Activated CD8-positive, alpha-beta T cell treated with anti-CD3 and anti-CD28 coated beads, Interleukin-2, amount 10 ng/mL, durations not matched to agents 7 days and 5 days (primary cell): Measurements from ENCODE around the gene KCNIP2. TPM values are rescaled to one million over a fixed set of nuclear protein-coding genes. Genes with fewer than 3 reads are reported as not detected.
"Not testable (repeated sequence)": the region's sequence is repeated elsewhere in the genome, so short reads cannot be mapped to it uniquely, and the experiment has no call there.

Experiments
- ATAC-seq: fragments of 150-1000 bp; cut with Tn5 transposase; one replicate; pipeline ENCODE4 v1.10.0; 2021; ENCODE audit warnings: moderate library complexity
- CTCF ChIA-PET: fragments of 350-600 bp; sonication (Branson Sonifier 250); formaldehyde crosslinking; loops from one replicate; lab custom pipeline; 2021; ENCODE audit warnings: antibody characterized with exemption; lab: Charles Lee
- POLR2A ChIA-PET: fragments of 350-600 bp; sonication (Branson Sonifier 250); formaldehyde crosslinking; loops from one replicate; lab custom pipeline; 2021; ENCODE audit warnings: antibody characterized with exemption; lab: Charles Lee
- DNase-seq: peaks from one replicate; pipeline ENCODE4 v3.0.0-alpha.2; 2020
- H3K27ac Mint-ChIP-seq: one replicate; pipeline ENCODE4 v1.8.0; 2021; ENCODE audit warnings: mild to moderate bottlenecking, mixed read lengths
- H3K27me3 Mint-ChIP-seq: one replicate; pipeline ENCODE4 v1.8.0; 2021; ENCODE audit warnings: low read depth, mixed read lengths
- H3K36me3 Mint-ChIP-seq: one replicate; pipeline ENCODE4 v1.8.0; 2021; ENCODE audit warnings: low read depth, mixed read lengths
- H3K4me1 Mint-ChIP-seq: one replicate; pipeline ENCODE4 v1.8.0; 2021; ENCODE audit warnings: low read depth, mixed read lengths
- H3K4me3 Mint-ChIP-seq: one replicate; pipeline ENCODE4 v1.8.0; 2021; ENCODE audit warnings: mild to moderate bottlenecking, mixed read lengths
- H3K9me3 Mint-ChIP-seq: one replicate; pipeline ENCODE4 v1.8.0; 2022; ENCODE audit warnings: mixed read lengths; ENCODE audit not compliant: insufficient read depth
- total RNA-seq, 2 experiments: library from RNA; stranded (reverse); gene quantifications; one replicate each; pipeline ENCODE4 v1.2.3, GENCODE V29; 2021

The KCNIP2 gene
- total RNA-seq, 2 experiments from 2014 or later: 1.9 to 2.7 TPM

DNA sequence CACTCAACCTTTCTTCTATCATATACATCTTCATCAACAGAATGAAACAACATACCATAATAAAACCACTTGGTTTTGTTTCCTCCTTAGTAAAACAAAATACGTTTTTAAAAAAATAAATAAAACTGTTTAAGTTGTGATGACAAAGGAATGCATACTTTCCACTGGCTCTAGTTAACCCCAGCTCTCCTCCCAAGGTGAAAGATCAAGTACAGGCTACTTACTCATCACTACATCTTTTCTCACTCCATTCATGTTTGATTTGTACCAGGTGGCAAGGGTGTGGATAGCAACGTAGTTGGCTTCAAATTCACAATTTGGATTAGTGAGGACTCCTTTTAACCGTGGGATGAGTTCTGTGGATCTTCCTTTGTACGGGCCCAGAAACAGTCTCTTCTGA lies 40.1 kb downstream of the KCNIP2 start:
- Mint-ChIP-seq H3K9me3 (no peaks in the 10 kb centered on the region), H3K36me3 (peaks cover 55% of the 10 kb centered on the region), H3K4me1 (peaks cover 8% of the 10 kb centered on the region), H3K27me3 (no peaks in the 10 kb centered on the region), H3K4me3 (no peak overlapping the region), H3K27ac (no peak overlapping the region)
- DNase-seq (no peak), ATAC-seq (no peak)
- POLR2A ChIA-PET: interaction anchor here (1.3 kb wide), 1 partner anchor 8 kb away, joined by 3 read pairs; no protein-coding TSS in a partner anchor
- CTCF ChIA-PET: no interaction called here

DNA sequence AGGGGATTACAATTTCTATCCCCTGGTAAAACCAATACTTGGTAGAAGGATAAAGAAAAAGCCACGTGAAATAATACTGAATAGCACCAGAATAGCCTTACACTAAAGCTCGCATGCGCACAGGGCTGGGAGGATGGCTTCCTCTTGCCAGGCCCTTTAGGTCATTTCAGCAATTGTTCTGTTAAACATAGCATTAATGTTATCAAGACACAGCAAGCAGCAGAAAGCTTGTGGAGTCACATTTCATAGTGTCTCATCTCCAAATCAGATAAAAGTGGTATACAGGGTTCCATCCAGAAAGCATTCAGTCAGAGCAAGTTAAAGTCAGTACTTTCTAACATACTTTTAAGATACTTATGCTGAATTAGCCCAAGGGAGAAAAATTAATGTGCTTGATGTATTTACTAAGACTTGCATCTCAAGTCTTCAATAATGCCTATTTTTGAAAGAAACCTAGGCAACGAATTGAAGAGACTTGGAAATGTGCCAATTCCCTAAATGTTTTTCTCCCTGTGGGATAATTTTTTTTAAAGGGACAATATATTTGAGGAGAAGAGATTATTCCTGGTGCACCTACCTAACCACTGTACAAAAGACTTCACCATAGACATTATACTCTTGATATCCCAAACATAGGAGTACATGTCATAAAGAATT lies 46.1 kb downstream of the KCNIP2 start:
- Mint-ChIP-seq H3K4me3 (no peak overlapping the region), H3K36me3 (peaks cover 71% of the 10 kb centered on the region), H3K9me3 (no peaks in the 10 kb centered on the region), H3K4me1 (peaks cover 8% of the 10 kb centered on the region), H3K27ac (no peak overlapping the region), H3K27me3 (no peaks in the 10 kb centered on the region)
- POLR2A ChIA-PET: interaction anchor here (1.2 kb wide), 1 partner anchor 20 kb away, joined by 4 read pairs; the partner anchor contains the start of gene OGA
- ATAC-seq (no peak), DNase-seq (no peak)
- CTCF ChIA-PET: interaction anchor here (8.0 kb wide), 1 partner anchor 14 kb away, joined by 69 read pairs; the partner anchor contains the start of gene NPM3

DNA sequence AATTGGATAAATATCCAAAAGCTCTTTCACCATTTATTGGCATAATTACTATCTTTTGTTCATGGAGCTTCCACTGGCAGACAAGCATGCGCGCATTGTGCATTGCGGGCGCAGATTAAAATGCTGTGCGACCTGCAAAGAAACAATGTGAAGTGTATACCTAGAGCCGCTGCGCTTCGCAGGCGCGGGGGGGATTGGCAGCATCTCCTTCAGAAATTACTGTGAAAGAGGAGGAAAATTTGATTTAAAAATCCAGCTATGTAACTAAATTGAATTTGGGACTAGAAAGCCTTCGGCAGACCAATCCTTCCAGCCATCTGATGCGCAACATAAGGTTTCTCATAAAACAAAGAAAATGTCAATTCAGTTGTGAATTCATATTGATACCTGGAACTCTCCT lies 50.1 kb downstream of the KCNIP2 start:
- ChIA-PET CTCF (interaction anchor here (1.4 to 8.0 kb wide), 2 partner anchors 10 to 36 kb away, joined by 4 to 69 read pairs; partner anchors contain the start of gene NPM3), POLR2A (interaction anchor here (2.2 kb wide), 1 partner anchor 24 kb away, joined by 12 read pairs; the partner anchor contains the start of gene OGA)
- H3K27me3 Mint-ChIP-seq: no peaks in the 10 kb centered on the region
- no peak for ATAC-seq
- H3K27ac Mint-ChIP-seq: no peak overlapping the region
- DNase-seq: no peak
- no peaks in the 10 kb centered on the region for H3K9me3 Mint-ChIP-seq
- no peaks in the 10 kb centered on the region for H3K4me1 Mint-ChIP-seq
- peaks cover 65% of the 10 kb centered on the region for H3K36me3 Mint-ChIP-seq
- H3K4me3 Mint-ChIP-seq: no peak overlapping the region

DNA sequence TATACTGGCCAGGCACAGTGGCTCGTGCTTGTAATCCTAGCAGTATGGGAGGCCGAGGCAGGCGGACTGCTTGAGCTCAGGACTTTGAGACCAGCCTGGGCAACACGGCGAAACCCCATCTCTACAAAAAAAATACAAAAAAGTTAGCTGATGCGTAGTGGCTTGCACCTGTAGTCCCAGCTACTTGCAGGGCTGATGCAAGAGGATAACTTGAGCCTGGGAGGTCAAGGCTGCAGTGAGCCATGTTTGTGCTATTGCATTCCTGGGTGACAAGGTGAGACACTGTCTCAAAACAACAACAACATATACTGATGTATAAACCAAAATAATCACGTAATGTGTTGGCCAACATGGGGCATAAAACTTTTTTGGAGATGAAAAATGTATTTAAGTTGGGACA lies 53.9 kb downstream of the KCNIP2 start:
- CTCF ChIA-PET: interaction anchor here (1.2 to 1.3 kb wide), 2 partner anchors 9 to 27 kb away, joined by 4 to 8 read pairs; no protein-coding TSS in a partner anchor
- Mint-ChIP-seq H3K27me3 (no peaks in the 10 kb centered on the region), H3K9me3 (no peaks in the 10 kb centered on the region), H3K36me3 (peaks cover 59% of the 10 kb centered on the region), H3K4me1 (peaks cover 3% of the 10 kb centered on the region), H3K27ac (no peak overlapping the region), H3K4me3 (no peak overlapping the region)
- POLR2A ChIA-PET: no interaction called here
- DNase-seq: no peak
- ATAC-seq: no peak

DNA sequence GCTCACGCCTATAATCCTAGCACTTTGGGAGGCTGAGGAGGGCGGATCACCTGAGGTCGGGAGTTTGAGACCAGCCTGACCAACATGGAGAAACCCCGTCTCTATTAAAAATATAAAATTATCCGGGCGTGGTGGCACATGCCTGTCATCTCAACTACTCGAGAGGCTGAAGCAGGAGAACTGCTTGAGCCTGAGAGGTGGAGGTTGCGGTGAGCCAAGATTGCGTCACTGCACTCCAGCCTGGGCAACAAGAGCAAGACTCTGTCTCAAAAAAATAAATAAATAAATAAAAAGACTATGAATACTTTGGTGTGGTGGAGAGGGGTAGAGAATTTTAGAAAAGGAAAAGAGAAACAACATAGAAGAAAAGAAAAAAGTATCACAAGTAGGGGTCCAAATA lies 54.4 kb downstream of the KCNIP2 start:
- not testable (repeated sequence) for H3K27ac Mint-ChIP-seq, H3K4me3 Mint-ChIP-seq, H3K4me1 Mint-ChIP-seq, ATAC-seq, H3K9me3 Mint-ChIP-seq, H3K27me3 Mint-ChIP-seq, DNase-seq
- ChIA-PET CTCF (interaction anchor here (1.2 to 1.3 kb wide), 2 partner anchors 8 to 27 kb away, joined by 4 to 8 read pairs; no protein-coding TSS in a partner anchor), POLR2A (interaction anchor here (0.7 kb wide), 1 partner anchor 270 kb away, joined by 3 read pairs; no protein-coding TSS in a partner anchor)
- H3K36me3 Mint-ChIP-seq: peaks cover 57% of the 10 kb centered on the region

DNA sequence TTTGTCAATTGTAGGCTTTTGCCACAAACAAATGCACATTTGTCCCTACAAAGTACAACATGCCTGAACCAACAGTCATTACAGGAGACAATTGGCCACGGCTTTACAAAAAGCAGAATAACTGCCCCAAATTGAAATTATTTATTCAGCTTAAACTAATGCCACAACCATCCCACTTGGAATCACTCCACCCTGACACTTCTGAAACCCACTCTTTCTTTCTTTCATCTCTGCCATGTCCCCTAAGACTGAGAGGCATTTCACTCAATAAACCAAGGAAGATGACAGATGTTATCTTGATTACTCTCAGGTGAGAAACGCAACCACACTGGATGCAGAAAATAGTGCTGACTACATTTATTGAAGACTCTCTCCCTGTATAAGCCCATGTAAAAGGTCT lies 57.8 kb downstream of the KCNIP2 start:
- Mint-ChIP-seq H3K36me3 (peaks cover 42% of the 10 kb centered on the region), H3K4me3 (no peak overlapping the region), H3K27ac (no peak overlapping the region), H3K4me1 (peaks cover 38% of the 10 kb centered on the region), H3K27me3 (no peaks in the 10 kb centered on the region), H3K9me3 (no peaks in the 10 kb centered on the region)
- DNase-seq (no peak), ATAC-seq (no peak)
- ChIA-PET CTCF (interaction anchor here (5.8 to 7.9 kb wide), 3 partner anchors 11 to 573 kb away, joined by 36 to 242 read pairs (median 69); no protein-coding TSS in a partner anchor), POLR2A (no interaction called here)

DNA sequence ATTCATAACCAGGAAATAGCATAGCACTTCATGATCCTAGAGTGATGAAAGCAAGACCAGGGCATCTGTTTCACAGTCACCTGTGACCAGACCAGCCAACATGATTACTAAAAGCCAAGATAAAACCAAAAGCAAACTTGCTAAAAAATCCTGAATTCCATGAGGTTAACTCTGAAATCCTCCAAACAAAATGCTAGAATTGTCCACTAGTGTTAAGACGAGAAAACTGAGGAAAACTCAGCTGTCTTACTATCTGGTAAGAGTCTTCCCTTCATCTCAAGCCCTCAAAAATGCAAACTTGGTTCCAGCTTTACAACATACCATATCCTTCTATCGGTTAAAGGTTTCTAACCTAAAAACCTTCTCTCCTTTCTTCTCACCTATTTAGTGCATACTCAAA lies 59.0 kb downstream of the KCNIP2 start:
- H3K4me1 Mint-ChIP-seq: peaks cover 48% of the 10 kb centered on the region

DNA sequence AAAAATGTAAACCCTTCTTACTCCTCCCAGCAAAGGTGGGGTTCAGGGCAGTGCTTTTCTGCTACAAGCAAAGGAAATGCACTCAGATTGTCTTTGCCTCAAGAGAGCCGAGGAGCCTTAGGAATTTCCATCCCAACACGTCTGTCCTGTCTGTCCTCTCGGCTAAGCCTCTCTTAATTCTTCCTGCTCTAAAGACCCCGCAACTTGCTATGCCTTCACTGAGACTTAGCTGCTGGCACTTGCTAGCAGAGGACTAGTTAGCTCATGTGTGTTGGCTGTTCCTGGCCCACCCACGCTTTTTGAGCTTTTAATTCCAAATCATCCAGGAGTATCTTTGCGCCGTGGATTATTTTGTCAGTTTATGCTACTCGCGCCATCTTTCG lies 59.9 kb downstream of the KCNIP2 start:
- peaks cover 31% of the 10 kb centered on the region for H3K36me3 Mint-ChIP-seq
- CTCF ChIA-PET: interaction anchor here (1.2 to 7.9 kb wide), 9 partner anchors 11 to 571 kb away, joined by 3 to 242 read pairs (median 7); partner anchors contain the start of gene OGA
- POLR2A ChIA-PET: interaction anchor here (1.0 to 3.1 kb wide), 4 partner anchors 23 to 288 kb away, joined by 3 to 18 read pairs (median 4); partner anchors contain the start of gene OGA

More for the DNA sequence above, 59.0 kb downstream of the KCNIP2 start:
- Mint-ChIP-seq H3K9me3 (no peaks in the 10 kb centered on the region), H3K27ac (peak overlapping the region; percentile 98), H3K27me3 (no peaks in the 10 kb centered on the region), H3K4me3 (no peak overlapping the region), H3K36me3 (peaks cover 37% of the 10 kb centered on the region)
- ChIA-PET POLR2A (interaction anchor here (3.1 kb wide), 1 partner anchor 34 kb away, joined by 18 read pairs; the partner anchor contains the start of gene OGA), CTCF (interaction anchor here (1.2 to 7.9 kb wide), 5 partner anchors 12 to 572 kb away, joined by 3 to 242 read pairs (median 36); no protein-coding TSS in a partner anchor)
- DNase-seq (no peak), ATAC-seq (no peak)

DNA sequence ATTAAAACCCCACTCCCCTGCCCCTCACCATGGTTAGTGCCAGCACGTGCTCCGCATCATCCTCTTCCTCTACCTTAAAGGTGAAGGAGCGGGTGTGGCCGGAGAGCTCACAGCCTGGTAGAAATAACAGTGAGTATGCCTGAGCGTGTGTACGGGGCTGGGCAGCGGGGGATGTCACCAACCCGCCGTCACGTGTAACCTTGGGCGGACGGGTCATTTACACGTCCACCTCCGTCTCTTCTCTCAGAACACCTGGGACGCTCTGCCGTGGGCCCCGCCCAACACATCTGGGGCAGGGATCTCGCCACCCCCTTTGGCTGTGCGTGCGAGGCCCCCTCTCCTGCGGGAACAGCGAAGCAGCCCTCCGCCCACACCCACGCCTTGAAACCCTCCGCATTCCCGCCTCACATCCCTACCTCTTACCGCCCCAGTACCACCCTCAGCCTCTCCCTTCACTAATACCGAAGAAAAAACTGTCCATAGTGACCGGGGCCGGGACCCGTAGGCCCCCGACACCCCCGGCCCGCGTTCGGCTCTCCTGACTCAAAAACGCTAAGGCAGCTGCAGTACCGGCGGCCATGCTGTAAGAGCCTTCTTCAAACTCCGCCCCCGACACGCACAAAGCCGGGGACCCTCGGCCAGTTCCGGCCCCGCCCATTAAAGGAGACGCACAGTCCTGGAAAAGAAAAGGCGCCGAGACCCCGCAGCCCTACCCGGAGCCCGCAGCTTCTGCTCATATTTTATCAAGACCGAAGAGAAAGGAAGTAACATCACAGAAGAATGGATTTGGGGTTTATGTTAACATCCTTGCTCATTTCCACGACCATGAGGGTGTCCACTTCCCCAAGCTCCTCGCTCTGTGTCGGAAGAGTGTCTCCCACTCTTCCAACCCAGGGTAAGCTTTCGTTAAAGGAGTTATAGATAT lies 60.5 kb downstream of the KCNIP2 start, which contains the start of gene NPM3:
NPM3 (minus strand) TSS at position 636 of the 925 bp plus-strand sequence; CDS start at position 580, 56 bp downstream.
- H3K4me1 Mint-ChIP-seq: peaks cover 57% of the 10 kb centered on the region

More for the DNA sequence above, 59.9 kb downstream of the KCNIP2 start:
- Mint-ChIP-seq H3K4me1 (peaks cover 56% of the 10 kb centered on the region), H3K27me3 (peaks cover 4% of the 10 kb centered on the region), H3K9me3 (no peaks in the 10 kb centered on the region), H3K27ac (peak overlapping the region; percentile 98), H3K4me3 (peak overlapping the region; percentile 100)
- ATAC-seq: no peak
- no peak for DNase-seq

DNA sequence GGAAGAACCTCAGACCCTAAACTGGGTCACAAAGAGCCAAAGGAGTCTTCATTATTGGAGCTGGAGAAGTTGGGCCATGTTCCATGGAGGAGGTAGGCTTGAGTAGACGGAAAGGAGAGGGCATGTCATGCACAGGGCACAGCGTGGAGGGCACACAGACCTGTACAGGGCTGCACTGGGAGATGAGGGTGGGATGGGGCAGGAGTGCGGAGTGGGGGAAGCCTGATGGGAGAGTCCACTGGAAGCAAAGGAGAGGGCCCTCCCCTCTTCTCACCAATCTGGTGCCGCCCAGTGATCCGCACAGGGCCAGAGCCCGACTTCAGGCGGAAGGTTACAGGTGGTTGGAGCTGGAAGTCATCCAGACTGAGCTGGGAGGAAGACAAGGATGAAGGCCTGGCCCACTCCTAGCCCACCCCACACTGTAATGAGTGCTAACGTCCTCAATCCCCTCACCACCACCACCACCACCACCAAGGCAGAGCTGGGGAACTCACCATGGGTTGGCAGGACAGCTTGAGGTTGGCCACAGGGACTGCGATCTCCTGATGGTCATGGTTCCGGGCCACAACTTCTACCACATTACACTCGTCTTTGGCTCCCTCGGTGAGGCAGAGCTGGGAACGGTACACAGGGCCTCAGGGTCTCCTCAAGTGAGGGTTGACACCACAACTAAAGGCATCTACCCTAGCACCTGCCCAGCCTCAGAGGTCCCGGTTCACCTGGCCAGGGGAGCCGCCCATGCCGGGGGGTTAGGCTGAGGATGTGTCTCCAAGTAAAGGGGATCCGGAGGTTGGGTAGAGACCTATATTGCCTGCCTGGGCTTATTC lies 61.4 kb downstream of the KCNIP2 start:
- ChIA-PET POLR2A (interaction anchor here (1.0 to 3.1 kb wide), 3 partner anchors 13 to 88 kb away, joined by 3 to 18 read pairs (median 3); partner anchors contain the start of gene OGA), CTCF (interaction anchor here (0.8 to 7.9 kb wide), 16 partner anchors 10 to 570 kb away, joined by 3 to 242 read pairs (median 7); partner anchors contain the start of genes DPCD and POLL)
- peaks cover 57% of the 10 kb centered on the region for H3K4me1 Mint-ChIP-seq
- peak overlapping the region; percentile 100 for H3K4me3 Mint-ChIP-seq
- ATAC-seq (no peak), DNase-seq (no peak)
- peaks cover 13% of the 10 kb centered on the region for H3K27me3 Mint-ChIP-seq
- H3K9me3 Mint-ChIP-seq: no peaks in the 10 kb centered on the region
- peaks cover 31% of the 10 kb centered on the region for H3K36me3 Mint-ChIP-seq
- H3K27ac Mint-ChIP-seq: peak overlapping the region; percentile 98

More for the DNA sequence above, 60.5 kb downstream of the KCNIP2 start, which contains the start of gene NPM3:
- Mint-ChIP-seq H3K27me3 (peaks cover 5% of the 10 kb centered on the region), H3K9me3 (no peaks in the 10 kb centered on the region), H3K27ac (peak within 1 kb of the TSS; percentile 98), H3K36me3 (peaks cover 31% of the 10 kb centered on the region), H3K4me3 (peak within 1 kb of the TSS; percentile 100)
- POLR2A ChIA-PET: interaction anchor here (1.0 to 3.1 kb wide), 6 partner anchors 12 to 289 kb away, joined by 3 to 18 read pairs (median 3); partner anchors contain the start of gene OGA
- DNase-seq (peak; percentile 92), ATAC-seq (peak; percentile 84)
- CTCF ChIA-PET: interaction anchor here (1.2 to 7.9 kb wide), 12 partner anchors 11 to 571 kb away, joined by 3 to 242 read pairs (median 12); partner anchors contain the start of genes DPCD, OGA and POLL
